GM19043 (cell line): Measurements from ENCODE around the gene GNB5.

Experiments
- ATAC-seq: cut with Tn5 transposase; IDR thresholded peaks from one replicate; pipeline ENCODE4 v1.9.1; 2021; ENCODE audit warnings: low read depth; ENCODE audit not compliant: unreplicated experiment

GNB5 gene

DNA sequence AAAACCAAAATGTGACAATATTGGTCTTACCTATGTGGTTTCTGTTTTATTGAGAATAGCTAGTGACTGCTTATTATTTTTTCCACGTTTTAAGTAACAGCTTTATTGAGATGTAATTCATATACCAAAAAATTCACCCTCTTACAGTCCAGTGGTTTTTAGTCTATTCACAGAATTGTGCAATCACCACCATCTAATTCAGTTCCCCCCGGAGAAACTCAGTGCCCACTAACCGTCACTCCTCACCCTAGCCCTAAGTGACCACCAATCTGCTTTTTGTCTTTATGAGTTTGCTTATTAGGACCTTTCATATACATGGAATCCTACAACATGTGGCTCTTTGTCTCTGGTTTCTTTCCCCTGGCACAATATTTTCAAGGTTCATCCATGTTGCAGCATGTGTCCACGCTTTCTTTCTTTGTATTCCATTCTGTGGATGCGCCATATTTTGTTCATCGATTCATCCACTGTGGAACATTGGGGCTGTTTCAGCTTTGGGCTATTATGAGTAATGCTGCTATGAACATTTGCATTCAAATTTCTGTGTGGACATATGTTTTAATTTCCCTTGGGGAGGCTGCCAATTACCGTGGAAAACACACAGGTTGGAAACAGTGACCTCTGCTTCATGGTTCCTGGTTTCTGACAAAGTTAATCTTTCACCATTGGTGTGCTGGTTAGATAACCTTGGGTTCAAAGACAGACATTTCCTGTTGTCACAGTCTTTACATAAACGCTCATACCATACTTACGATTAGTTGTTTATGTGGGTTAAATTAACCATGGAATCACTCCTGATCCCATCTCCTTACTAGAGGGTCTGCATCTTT, 75.4 kb downstream of the GNB5 start:
- no peak for ATAC-seq

DNA sequence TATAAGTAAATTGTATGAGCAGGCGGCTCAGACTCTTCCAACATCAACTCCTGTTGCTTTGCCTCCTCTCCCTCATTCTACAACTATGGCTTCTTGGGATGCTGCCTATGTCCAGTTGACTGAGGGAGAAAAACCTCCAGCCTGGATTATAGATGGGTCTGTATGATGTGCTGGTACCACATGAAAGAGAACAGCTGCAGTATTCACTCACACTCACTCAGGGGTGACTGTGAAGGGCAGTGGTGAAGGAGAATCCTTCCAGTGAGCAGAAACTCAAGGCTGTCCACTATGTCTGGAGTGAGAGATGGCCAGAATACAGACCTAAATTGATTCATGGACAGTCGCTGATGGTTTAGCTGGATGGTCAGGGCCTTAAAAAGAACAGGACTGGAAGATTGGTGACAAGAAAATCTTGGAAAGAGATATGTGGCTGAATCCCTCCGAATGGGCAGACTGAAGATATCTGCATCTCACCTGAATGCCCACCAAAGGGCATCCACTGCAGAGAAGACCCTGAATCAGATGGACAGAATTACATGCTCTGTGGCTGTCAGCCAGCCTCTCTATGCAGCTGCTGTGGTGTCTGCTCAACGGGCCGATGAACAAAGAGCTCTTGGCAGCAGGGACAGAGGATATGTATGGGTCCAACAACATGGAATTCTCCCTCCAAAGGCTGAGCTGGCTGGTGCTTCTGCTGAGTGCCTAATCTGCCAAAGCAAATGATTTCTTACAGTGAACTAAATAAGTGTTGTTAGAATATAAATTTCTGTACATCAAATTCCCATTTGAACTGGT, 76.7 kb downstream of the GNB5 start:
- no peak for ATAC-seq

DNA sequence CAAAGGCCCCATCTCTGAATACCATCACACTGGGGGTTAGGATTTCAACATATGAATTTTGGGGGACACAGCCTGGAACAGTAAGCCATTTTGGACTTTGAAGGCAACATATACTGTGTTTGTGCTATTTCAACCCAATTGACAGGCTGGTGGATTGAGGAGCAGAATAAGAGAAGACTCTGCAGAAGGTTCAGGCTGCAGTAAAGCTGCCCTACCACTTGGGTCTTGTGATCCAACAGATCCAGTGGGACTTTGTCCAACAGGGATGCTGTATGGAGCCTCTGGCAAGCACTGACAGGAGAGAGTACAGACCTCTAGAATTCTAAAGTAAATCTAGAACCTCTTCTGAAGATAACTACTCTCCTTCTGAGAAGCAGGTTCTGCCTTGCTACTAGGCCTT, 77.5 kb downstream of the GNB5 start:
- ATAC-seq, result no peak

GRCh38 chr15:52113235-52113634, 78.0 kb downstream of the GNB5 start:
- ATAC-seq, result no peak

DNA sequence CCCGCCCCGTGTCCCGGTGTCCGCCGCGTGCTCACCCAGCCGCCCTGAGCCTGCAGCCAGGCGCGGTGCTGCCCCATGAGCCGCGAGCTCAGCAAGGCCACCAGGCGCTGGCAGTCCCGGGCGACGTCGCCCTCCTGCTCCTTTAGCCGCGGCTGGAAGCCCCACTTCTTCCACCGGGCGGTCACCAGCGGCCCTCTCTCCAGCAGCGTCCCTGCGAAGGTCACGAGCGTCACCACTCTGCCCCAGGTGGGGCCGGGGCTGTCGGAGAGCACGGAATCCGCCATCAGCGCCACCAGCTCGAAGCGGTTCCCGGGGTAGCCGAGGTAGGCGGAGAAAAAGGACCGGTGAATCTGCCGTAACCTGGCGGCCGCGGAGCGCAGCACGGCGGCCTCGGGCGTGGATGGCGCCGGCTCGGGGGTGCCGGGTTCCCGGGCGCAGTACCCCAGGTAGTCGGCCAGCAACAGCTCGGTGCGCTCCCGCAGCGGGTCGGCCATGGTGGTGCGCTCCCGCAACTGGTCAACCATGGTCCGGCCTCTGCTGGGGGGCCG, 78.9 kb downstream of the GNB5 start:
- ATAC-seq, result no peak

GRCh38 chr15:52111517-52112202, 79.5 kb downstream of the GNB5 start:
- ATAC-seq, result no peak

DNA sequence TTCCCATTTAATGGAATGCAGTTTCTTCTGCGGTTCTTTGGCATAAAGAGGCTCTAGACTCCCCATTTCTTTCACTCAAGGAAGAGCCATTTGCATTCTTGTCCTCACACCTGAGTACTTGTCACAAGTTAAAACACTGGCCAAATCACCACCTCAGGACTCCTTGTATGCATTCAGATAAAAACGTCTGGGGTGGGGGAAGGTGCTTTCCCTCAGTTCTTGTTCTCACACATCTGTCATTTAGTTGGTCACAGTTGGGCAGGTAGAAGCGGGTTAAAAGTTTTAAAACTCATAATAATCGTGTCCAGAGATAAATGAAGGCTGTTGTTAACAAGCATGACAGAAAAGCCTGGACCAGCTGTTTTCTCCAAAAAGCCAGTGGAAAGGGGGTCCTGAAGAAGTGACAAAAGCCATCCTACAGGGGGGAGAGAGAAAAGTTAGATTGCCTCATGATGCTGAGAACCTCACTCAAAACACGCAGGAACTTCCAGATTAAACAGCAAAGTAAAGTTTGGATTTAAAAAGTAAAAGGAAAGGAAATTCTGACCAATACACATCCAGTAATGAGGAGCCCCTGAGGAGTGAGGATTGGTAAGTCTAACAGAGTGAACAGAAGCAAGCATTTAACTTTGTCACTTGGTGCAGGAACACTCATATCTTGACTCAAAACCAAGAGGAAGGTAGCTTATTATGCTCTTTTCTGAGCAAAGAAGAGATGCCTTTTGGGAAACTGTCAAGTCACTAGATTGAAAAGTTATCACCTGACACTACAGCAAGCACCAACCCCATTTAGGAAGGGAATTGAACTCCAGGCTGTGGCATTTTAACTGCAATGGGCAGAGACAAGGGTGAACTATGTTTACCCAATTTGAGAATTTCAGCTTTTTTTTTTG, 81.4 kb downstream of the GNB5 start:
- peak; percentile 52 for ATAC-seq

DNA sequence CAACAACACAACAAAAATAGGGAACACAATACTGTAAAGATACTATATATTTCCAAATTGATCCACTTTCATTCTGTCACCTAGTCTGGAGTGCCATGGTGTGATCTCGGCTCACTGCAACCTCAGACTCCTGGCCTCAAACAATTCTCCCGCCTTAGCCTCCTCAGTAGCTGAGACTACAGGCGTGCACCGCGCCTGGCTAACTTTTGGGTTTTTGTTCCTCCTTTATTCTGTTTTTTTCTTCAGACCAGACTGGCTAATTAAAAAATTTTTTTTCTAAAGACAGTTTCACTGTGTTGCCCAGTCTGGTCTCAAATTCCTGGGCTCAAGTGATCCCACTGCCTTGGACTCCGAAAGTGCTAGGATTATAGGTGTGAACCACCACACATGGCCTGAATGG, 84.0 kb downstream of the GNB5 start:
- no peak for ATAC-seq

GRCh38 chr15:52106641-52107040, 84.6 kb downstream of the GNB5 start:
- ATAC-seq, result no peak

DNA sequence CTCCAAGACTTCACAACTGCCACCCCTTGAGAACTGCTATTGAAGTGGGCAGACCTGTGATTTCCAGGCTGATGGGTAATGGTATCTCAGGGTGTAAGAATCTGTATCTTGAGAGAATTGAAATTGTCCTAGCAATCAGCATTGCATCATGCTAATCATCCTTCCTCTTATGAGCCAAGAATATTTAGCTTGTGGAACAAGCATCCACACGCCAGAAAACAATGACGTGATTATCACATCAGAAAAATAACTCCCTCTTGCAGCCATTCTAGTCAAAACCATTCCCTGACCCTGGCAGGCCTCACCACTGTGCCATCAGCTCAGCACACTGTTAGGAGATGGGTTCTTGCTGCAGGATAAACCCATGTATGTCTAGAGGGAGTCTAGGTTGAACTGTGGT, 85.3 kb downstream of the GNB5 start:
- ATAC-seq, result no peak

GRCh38 chr15:52104532-52105004, 86.6 kb downstream of the GNB5 start:
- peak; percentile 36 for ATAC-seq

- peak; percentile 61 for ATAC-seq
These were observed 87.7 kb downstream of the GNB5 start for GRCh38 chr15:52103217-52104207.

GRCh38 chr15:52102463-52102862, 88.7 kb downstream of the GNB5 start:
- ATAC-seq, result no peak

GRCh38 chr15:52101542-52102323, 89.5 kb downstream of the GNB5 start:
- peak; percentile 33 for ATAC-seq

- ATAC-seq, result no peak
These were observed 90.3 kb downstream of the GNB5 start for GRCh38 chr15:52100807-52101442.

GRCh38 chr15:52099651-52100272, 91.4 kb downstream of the GNB5 start:
- no peak for ATAC-seq

- ATAC-seq, result no peak
These were observed 92.9 kb downstream of the GNB5 start for GRCh38 chr15:52098323-52098722.
